Choroid plexus epithelial cell (primary cell): Measurements from ENCODE around the gene PPP2R5C.
A peak's percentile ranks its signal among the peaks of the same experiment; 100 is the strongest.

Source experiments
- DNase-seq: peaks from one replicate; pipeline ENCODE4 v3.0.0-alpha.2; 2010; ENCODE audit warnings: low read depth
- H3K4me3 ChIP-seq: 2 replicates; pipeline ENCODE4 v1.5.1; 2011; ENCODE audit warnings: low read depth, mild to moderate bottlenecking, control low read depth, low read length, moderate library complexity
- CTCF ChIP-seq: conservative IDR thresholded peaks from 2 replicates; pipeline ENCODE4 v1.5.1; 2011; ENCODE audit warnings: low read depth, mild to moderate bottlenecking, control low read depth, inconsistent platforms, low read length, moderate library complexity

The PPP2R5C gene

DNA sequence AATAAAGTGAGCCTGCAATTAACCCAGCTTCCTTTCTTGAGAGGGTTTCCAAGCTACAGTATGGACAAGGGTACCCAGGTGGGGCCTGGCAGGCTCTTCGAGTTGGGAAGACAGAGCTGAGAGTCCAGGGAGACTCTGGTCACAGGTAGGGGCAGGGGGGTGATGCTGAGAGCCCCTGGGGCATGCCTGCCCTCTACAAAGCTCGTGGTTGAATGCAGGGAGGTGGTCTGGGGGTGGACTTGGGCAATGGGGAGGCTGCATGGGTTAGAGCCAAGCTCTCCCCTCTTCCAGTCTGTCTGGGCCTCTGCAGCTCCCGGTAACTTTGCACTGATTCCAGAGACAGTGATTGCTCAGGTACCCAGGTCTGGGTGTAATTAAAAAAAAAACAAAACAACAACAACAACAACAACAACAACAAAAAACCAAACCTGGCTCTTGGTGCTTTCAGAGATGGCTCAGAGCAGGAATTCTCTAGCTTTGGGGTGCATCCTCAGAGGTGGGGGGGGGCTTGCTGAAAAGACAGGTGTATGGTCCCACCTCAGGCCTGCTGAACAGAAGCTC, 30.8 kb upstream of the PPP2R5C start:
- no peak for DNase-seq
- no peak for TF ChIP-seq CTCF
- H3K4me3 ChIP-seq = no peak overlapping the region

DNA sequence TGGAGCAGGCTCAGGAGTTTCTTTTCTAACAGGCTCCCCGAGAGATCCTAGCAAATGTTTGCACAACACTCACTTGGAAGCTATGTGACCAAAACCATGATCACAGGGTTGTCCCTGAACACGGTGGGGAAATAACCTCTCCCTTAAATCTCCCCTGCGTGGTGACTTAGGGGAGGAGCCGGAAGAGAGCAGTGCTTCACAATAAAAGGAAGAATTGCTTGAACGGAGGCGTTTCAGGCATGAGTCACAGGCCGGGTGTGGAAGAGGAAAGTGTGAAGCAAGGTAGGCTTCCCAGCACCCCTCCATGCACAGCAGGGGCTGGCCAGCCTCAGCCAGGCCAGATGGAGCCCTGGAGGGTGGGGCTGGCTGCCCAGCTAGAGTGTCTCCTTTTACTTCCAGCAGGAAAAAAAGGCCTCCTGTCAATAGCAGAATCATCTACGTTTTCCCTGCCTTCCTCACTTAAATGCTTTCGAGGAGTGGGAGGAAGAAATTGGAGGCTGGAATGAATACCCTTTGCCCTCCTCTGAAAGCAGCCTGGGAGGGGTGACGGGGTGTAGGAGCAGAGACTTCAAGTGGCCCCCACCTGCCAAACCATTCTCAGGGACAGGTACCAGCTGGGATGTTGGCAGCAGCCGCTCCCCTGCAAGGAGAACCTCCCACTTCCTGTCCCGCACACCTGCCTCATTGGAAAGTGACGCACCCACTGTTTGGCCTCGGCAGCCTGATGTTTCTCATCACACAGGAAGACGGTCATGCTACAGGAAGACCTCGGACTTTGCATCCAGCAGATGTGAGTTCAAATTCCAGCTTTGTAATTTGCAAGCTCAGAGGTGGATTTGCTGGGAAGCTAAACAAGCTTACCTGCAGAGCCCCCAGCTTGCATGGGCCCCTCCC, 30.1 kb upstream of the PPP2R5C start:
- TF ChIP-seq CTCF = no peak
- peak; percentile 92 for DNase-seq
- H3K4me3 ChIP-seq = no peak overlapping the region

DNA sequence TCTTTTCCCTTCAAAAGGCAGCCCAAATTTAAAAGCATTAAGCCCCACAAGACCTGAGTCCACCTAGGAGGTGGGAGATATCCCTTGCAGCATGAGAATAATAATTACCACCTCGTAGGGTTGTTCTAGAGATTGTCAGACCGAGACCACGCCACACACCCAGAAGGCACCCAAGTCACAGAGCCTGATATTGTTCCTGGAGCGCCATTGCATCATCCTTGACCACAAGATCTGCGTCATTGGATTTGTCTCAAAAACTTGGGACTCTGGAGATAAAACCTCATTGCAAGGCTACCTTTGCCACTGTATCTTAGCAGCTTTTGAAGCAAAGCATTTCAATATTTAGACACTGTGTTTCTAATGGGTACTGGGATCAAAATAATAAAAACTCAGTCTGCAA, 29.4 kb upstream of the PPP2R5C start:
- H3K4me3 ChIP-seq = no peak overlapping the region
- DNase-seq = peak; percentile 29
- TF ChIP-seq CTCF = no peak

- H3K4me3 ChIP-seq = no peak overlapping the region
- peak; percentile 58 for DNase-seq
- no peak for TF ChIP-seq CTCF
Observed at GRCh38 chr14:101733211-101733610, 28.3 kb upstream of the PPP2R5C start.

DNA sequence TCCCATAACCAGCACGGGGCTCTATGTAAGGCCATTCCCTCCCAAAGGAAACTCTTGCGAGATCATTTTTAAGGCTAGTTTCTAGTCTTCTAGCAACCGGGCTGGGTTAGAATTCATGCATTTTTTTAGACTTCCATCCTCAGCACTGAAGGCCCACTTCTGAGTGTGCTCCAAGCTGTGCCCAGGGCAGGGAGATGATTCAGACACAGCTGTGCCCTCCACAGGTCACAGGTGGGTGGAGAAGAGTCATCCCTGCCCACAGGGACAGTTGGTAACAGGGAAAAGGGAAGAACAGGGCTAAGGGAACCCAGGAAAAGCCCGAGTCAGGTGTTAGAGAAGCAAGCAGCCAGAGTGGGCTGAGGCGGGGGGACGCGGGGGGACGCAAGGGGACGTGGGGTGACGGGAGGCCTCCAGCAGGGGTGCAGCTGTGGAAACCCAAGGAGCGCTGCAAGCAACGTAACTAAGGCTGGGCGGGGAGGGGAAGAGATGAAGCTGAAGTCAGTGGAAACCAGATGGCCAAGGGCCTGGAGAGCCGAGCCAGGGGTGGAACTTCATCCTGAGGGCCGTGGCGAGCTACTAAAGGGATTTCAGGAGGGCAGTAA, 27.2 kb upstream of the PPP2R5C start:
- TF ChIP-seq CTCF = no peak
- no peak overlapping the region for H3K4me3 ChIP-seq
- no peak for DNase-seq

DNA sequence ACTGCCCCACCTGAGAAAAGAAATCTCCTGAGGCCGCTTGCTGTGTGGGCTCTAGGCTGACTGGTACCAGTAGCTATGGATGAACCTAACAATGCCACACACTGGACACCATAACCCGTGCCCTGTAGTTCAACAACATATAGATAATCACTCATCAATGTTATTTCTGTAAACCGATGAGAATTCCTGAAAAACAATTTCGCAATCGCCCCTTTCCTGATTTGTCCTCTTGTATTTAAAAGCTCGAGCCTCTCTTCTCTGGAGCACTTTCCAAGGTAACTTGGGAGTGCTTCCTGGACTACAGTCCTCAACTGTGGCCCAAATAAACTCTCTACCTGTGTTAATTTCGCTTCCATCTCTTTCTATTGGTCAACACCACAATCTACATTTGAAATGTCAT, 26.1 kb upstream of the PPP2R5C start:
- TF ChIP-seq CTCF = no peak
- no peak for DNase-seq

More for the DNA sequence above, 26.1 kb upstream of the PPP2R5C start:
- no peak overlapping the region for H3K4me3 ChIP-seq
